GM12878 (cell line): ENCODE measurements around the gene JPH4. TPM values are rescaled to one million over a fixed set of nuclear protein-coding genes. Genes with fewer than 3 reads are reported as not detected.

Experiments used
- ATAC-seq: fragments of 200-7000 bp; cut with Tn5 transposase; 3 replicates; pipeline ENCODE4 v1.9.1; 2020; ENCODE audit warnings: mild to moderate bottlenecking, moderate library complexity
- BruUV-seq: library from RNA; stranded (reverse); fragments of 400-500 nt; replicated peaks from 2 replicates; lab custom pipeline; 2021; lab: Mats Ljungman, UMichigan
- CTCF ChIA-PET: fragments of 300-600 bp; sonication (Branson Sonifier 250); formaldehyde crosslinking; extraction: SDS; loops from one replicate; lab custom pipeline; 2021; ENCODE audit warnings: inconsistent platforms; lab: Yijun Ruan, JAX
- POLR2A ChIA-PET: fragments of 350-600 bp; formaldehyde crosslinking; extraction: SDS; loops from one replicate; lab custom pipeline; 2021; ENCODE audit warnings: inconsistent platforms; lab: Charles Lee
- RAD21 ChIA-PET: fragments of 300-600 bp; sonication (Branson Sonifier 250); formaldehyde crosslinking; loops from one replicate; lab custom pipeline; 2023; ENCODE audit warnings: antibody characterized with exemption; ENCODE audit not compliant: unreplicated experiment; lab: Charles Lee
- SMC1A ChIA-PET: fragments of 300-600 bp; sonication (Branson Sonifier 250); formaldehyde crosslinking; loops from one replicate; lab custom pipeline; 2023; ENCODE audit not compliant: unreplicated experiment, uncharacterized antibody; lab: Charles Lee
- DNase-seq: peaks from one replicate; pipeline ENCODE4 v3.0.0-alpha.2; 2011; ENCODE audit warnings: low read depth, low spot score
- FAIRE-seq: peaks from 3 replicates; lab custom pipeline; 2011; peaks lifted over from hg19 to GRCh38; lab: Jason Lieb, UNC
- H2AFZ ChIP-seq: 2 replicates; pipeline ENCODE4 v1.6.0; 2011; ENCODE audit warnings: low read depth, low read length, control low read depth; ENCODE audit not compliant: control insufficient read depth
- H3K27ac ChIP-seq: 2 replicates; pipeline ENCODE4 v1.5.1; 2011; ENCODE audit warnings: control low read depth; ENCODE audit not compliant: control insufficient read depth, insufficient read depth
- H3K27me3 ChIP-seq, 2 experiments: replicated peaks in 1 of 2; 2 replicates each; pipeline versions ENCODE4 v1.6.0 to v1.6.1; 2011; ENCODE audit warnings: low read length in 1 of 2; ENCODE audit not compliant: control insufficient read depth in 2 of 2, insufficient read depth in 2 of 2
- H3K36me3 ChIP-seq, 2 experiments: 2 replicates each; pipeline ENCODE4 v1.5.1; 2011; ENCODE audit warnings: low read length in 1 of 2; ENCODE audit not compliant: control insufficient read depth in 2 of 2, insufficient read depth in 2 of 2
- H3K4me1 ChIP-seq: 2 replicates; pipeline ENCODE4 v1.6.1; 2011; ENCODE audit warnings: mild to moderate bottlenecking, low read length, moderate library complexity, mixed read lengths; ENCODE audit not compliant: control insufficient read depth, insufficient read depth
- H3K4me2 ChIP-seq: 2 replicates; pipeline ENCODE4 v1.6.0; 2011; ENCODE audit warnings: control low read depth; ENCODE audit not compliant: control insufficient read depth, insufficient read depth
- H3K4me3 ChIP-seq: fragments of 200-600 bp; sonication (generic); 2 replicates; pipeline ENCODE4 v1.5.1; 2016
- H3K79me2 ChIP-seq: 2 replicates; pipeline ENCODE4 v1.6.0; 2011; ENCODE audit warnings: low read length; ENCODE audit not compliant: control insufficient read depth, insufficient read depth
- H3K9ac ChIP-seq: 2 replicates; pipeline ENCODE4 v1.8.0; 2011; ENCODE audit warnings: low read length, control low read depth, mixed read lengths; ENCODE audit not compliant: control insufficient read depth, insufficient read depth
- H3K9me3 ChIP-seq: replicated peaks from 3 replicates; pipeline ENCODE4 v1.5.1; 2011; ENCODE audit warnings: mild to moderate bottlenecking, low read length; ENCODE audit not compliant: control insufficient read depth, insufficient read depth
- H4K20me1 ChIP-seq: 2 replicates; pipeline ENCODE4 v1.6.0; 2011; ENCODE audit not compliant: control insufficient read depth, insufficient read depth
- BCL11A ChIP-seq: IDR thresholded peaks from 2 replicates; pipeline ENCODE4 v1.6.1; 2011; ENCODE audit warnings: low read depth, low read length
- ZBTB11 ChIP-seq: fragments of 450-650 bp; formaldehyde crosslinking; IDR thresholded peaks from 2 replicates; pipeline ENCODE4 v1.5.0; 2022; ENCODE audit warnings: mild to moderate bottlenecking, missing genetic modification characterization
- ZZZ3 ChIP-seq: IDR thresholded peaks from 2 replicates; pipeline ENCODE4 v1.6.1; 2011; ENCODE audit warnings: low read depth; ENCODE audit not compliant: control insufficient read depth, insufficient read length
- WGBS: methylation state at CpG from one replicate; pipeline ENCODE4 v1.1.6; 2016; ENCODE audit warnings: low lambda C conversion rate; ENCODE audit not compliant: insufficient replicate concordance, insufficient coverage; ENCODE audit errors: missing lambda C conversion rate; 5-methylcytosine and 5-hydroxymethylcytosine counted together
- in situ Hi-C: fragments of 300-500 bp; cut with MboI; formaldehyde crosslinking; loops from 9 replicates; pipeline ENCODE4 v1.14.3; 2018; ENCODE audit warnings: mixed read lengths
- intact Hi-C: fragments of 100-400 bp; cut with micrococcal nuclease; formaldehyde crosslinking; loops from one replicate; pipeline ENCODE4 v1.14.2; 2022; ENCODE audit not compliant: unreplicated experiment
- polyA plus RNA-seq, 11 experiments: library from polyadenylated mRNA; depleted of rRNA in 4 of 11; unstranded in 6 of 11; stranded (reverse) in 5 of 11; fragments of >200 nt; fragmentation: Nextera tagmentation in 4 of 11; fragmentation: Illumina TruSeq in 1 of 11; extraction: Ambion mirVana in 4 of 11; extraction: Trizol in 1 of 11; gene quantifications; 1 replicate in 1 of 11; 2 replicates in 10 of 11; pipeline versions ENCODE4 v1.2.1 to v1.2.3, GENCODE V29; 2011 to 2016; ENCODE audit warnings: inconsistent platforms in 2 of 11, missing spikeins in 2 of 11, low read depth in 1 of 11
- total RNA-seq, 4 experiments: library from RNA; depleted of rRNA in 3 of 4; stranded (reverse); fragments of >200 nt in 3 of 4; fragmentation: Illumina TruSeq in 1 of 4; extraction: Trizol in 1 of 4; gene quantifications; 2 replicates each; pipeline versions ENCODE4 v1.2.1 to v1.2.3, GENCODE V29; 2013 to 2021

JPH4 gene
- total and polyA plus RNA-seq, 10 of the 15 experiments (the other 5 are each of a cell fraction or from before 2014, with no cell fraction given), result 0.48 to 10.3 (median 3.8) TPM

GRCh38 chr14:23561873-23562821 lies 16.4 kb downstream of the JPH4 start:
- ChIA-PET SMC1A (interaction anchor here (1.0 to 9.7 kb wide), 2 partner anchors 83 to 115 kb away, joined by 4 to 124 read pairs; no protein-coding TSS in a partner anchor), POLR2A (interaction anchor here (1.3 kb wide), 1 partner anchor 83 kb away, joined by 3 read pairs; no protein-coding TSS in a partner anchor), CTCF (interaction anchor here (0.6 to 13.1 kb wide), 17 partner anchors 8 to 515 kb away, joined by 3 to 436 read pairs (median 6); partner anchors contain the start of genes NGDN, PABPN1 and ZFHX2), RAD21 (interaction anchor here (1.3 to 3.3 kb wide), 2 partner anchors 82 kb away, joined by 4 to 39 read pairs; no protein-coding TSS in a partner anchor)
- no peak overlapping the region for H3K9ac ChIP-seq
- TF ChIP-seq BCL11A (no peak), ZBTB11 (no peak), ZZZ3 (no peak)
- H2AFZ ChIP-seq, result no peak overlapping the region
- no peak overlapping the region for H3K4me3 ChIP-seq
- FAIRE-seq (no peak), DNase-seq (no peak), ATAC-seq (no peak)
- no peak overlapping the region for H3K4me2 ChIP-seq
- H4K20me1 ChIP-seq, result no peaks in the 10 kb centered on the region
- no peaks in the 10 kb centered on the region for H3K27me3 ChIP-seq
- H3K27ac ChIP-seq, result no peak overlapping the region
- 84% methylated on average over 14 of the region's 15 CpGs for WGBS
- BruUV-seq, result no TSS peak
- H3K79me2 ChIP-seq, result peaks cover 27% of the 10 kb centered on the region
- peaks cover 17 to 23% of the 10 kb centered on the region in 2 experiments for H3K36me3 ChIP-seq
- in situ Hi-C loops (no loop called here), intact Hi-C loops (loop anchor here (1.0 kb wide), 1 partner anchor 84 kb away; no protein-coding TSS in a partner anchor)
- H3K9me3 ChIP-seq, result no peaks in the 10 kb centered on the region
- H3K4me1 ChIP-seq, result peaks cover 3% of the 10 kb centered on the region
